A673 (cell line): ENCODE results near the gene PROM1.

Source experiments
- CTCF ChIP-seq: fragments of 300-800, 200-600 bp; sonication (generic); conservative IDR thresholded peaks from 2 replicates; pipeline ENCODE4 v1.5.1; 2017; ENCODE audit warnings: low read depth, mild to moderate bottlenecking, antibody characterized with exemption, low read length, moderate library complexity, mixed read lengths
- EZH2 ChIP-seq: fragments of 200-600 bp; sonication (generic); IDR thresholded peaks from 2 replicates; pipeline ENCODE4 v1.6.1; 2017; ENCODE audit warnings: borderline replicate concordance, low read depth, mild to moderate bottlenecking, mixed read lengths, antibody characterized with exemption, low read length; ENCODE audit not compliant: poor library complexity, severe bottlenecking

GRCh38 chr4:16050669-16051068 lies 33.2 kb downstream of the PROM1 start:
- TF ChIP-seq CTCF (no peak), EZH2 (no peak)
